HUES6 (cell line): ENCODE measurements around the gene NLRP11.
"Not testable (repeated sequence)": the region's sequence is repeated elsewhere in the genome, so short reads cannot be mapped to it uniquely, and the experiment has no call there.

Source experiments
- H3K27ac ChIP-seq: 2 replicates; pipeline ENCODE4 v1.7.0; 2013; ENCODE audit warnings: low read depth, mild to moderate bottlenecking, low read length, inconsistent platforms
- H3K27me3 ChIP-seq: 2 replicates; pipeline ENCODE4 v1.6.1; 2013; ENCODE audit warnings: low read length; ENCODE audit not compliant: control insufficient read depth, insufficient read depth
- H3K36me3 ChIP-seq: 2 replicates; pipeline ENCODE4 v1.6.1; 2013; ENCODE audit warnings: low read length; ENCODE audit not compliant: control insufficient read depth, insufficient read depth
- H3K4me1 ChIP-seq: 2 replicates; pipeline ENCODE4 v1.6.1; 2013; ENCODE audit warnings: low read length; ENCODE audit not compliant: control insufficient read depth, insufficient read depth
- H3K4me3 ChIP-seq: 2 replicates; pipeline ENCODE4 v1.5.1; 2013; ENCODE audit warnings: low read depth, low read length
- H3K9ac ChIP-seq: one replicate; pipeline ENCODE4 v1.6.1; 2013; ENCODE audit warnings: mild to moderate bottlenecking, low read length
- H3K9me3 ChIP-seq: 2 replicates; pipeline ENCODE4 v1.6.1; 2013; ENCODE audit warnings: low read depth, low read length; ENCODE audit not compliant: control insufficient read depth, insufficient read depth

The NLRP11 gene

DNA sequence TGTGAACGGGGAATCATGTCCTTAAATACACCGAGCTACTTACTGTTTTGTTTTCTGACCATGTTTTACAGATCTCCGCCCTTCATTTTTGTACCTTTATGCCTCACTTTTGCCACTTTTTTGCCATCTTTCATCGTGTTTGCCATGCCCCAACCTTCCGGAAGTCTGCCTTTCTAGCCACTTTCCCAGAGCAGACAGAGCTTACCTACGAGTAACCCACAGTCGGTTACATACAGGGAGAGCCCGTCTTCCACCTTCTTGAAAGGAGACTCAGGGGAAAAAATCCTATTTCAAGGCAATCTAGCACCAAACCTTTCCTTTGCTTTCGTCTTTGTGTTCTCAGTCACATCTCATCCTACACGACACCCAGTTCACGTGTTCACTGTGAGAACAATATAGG lies 36.8 kb downstream of the NLRP11 start:
- H3K4me3 ChIP-seq = no peak overlapping the region
- H3K9ac ChIP-seq = no peak overlapping the region
- H3K36me3 ChIP-seq = no peaks in the 10 kb centered on the region
- peaks cover 40% of the 10 kb centered on the region; the same call in 1 of the 2 replicates for H3K9me3 ChIP-seq
- no peak overlapping the region for H3K27ac ChIP-seq
- peaks cover 5% of the 10 kb centered on the region; the same call in 1 of the 2 replicates for H3K27me3 ChIP-seq
- no peaks in the 10 kb centered on the region for H3K4me1 ChIP-seq

DNA sequence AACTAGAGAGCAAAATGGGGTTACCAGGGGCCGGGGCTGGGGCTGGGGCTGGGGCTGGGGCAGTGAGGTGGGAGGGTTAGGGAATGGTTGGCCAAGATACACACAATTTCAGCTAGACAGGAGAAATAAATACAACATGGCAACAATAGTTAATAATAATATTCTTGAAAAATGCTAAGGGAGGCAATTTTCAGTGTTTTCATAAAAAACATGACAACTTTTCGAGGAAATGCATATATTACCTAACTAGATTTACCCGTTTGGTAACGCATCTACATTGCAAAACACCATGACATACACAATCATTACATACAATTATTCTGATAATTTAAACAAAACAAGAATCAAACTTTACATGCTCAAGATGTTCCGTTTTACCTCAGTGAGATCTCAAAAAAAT lies 50.7 kb downstream of the NLRP11 start:
- Histone ChIP-seq H3K9ac (no peak overlapping the region), H3K36me3 (no peaks in the 10 kb centered on the region), H3K4me1 (no peaks in the 10 kb centered on the region), H3K27ac (no peak overlapping the region), H3K9me3 (peaks cover 43% of the 10 kb centered on the region; the same call in 1 of the 2 replicates), H3K27me3 (peaks cover 45% of the 10 kb centered on the region; the same call in 1 of the 2 replicates), H3K4me3 (no peak overlapping the region)

- Histone ChIP-seq H3K36me3 (no peaks in the 10 kb centered on the region), H3K9me3 (peaks cover 28% of the 10 kb centered on the region; the same call in 1 of the 2 replicates), H3K27me3 (peaks cover 30% of the 10 kb centered on the region; the same call in 1 of the 2 replicates), H3K27ac (no peak overlapping the region), H3K9ac (no peak overlapping the region), H3K4me1 (no peaks in the 10 kb centered on the region), H3K4me3 (no peak overlapping the region)
These were observed 53.5 kb downstream of the NLRP11 start for GRCh38 chr19:55778331-55778730.

DNA sequence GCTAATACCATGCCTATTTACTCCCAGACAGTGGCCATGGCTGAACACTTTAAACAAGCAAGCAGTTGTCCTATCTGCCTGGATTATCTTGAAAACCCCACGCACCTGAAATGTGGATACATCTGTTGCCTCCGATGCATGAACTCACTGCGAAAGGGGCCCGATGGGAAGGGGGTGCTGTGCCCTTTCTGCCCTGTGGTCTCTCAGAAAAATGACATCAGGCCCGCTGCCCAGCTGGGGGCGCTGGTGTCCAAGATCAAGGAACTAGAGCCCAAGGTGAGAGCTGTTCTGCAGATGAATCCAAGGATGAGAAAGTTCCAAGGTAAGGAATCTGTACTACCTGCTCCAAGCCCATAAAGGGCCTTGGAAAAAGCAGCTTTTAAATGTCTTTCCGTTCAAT lies 54.3 kb downstream of the NLRP11 start:
- Histone ChIP-seq H3K9ac (no peak overlapping the region), H3K9me3 (peaks cover 25% of the 10 kb centered on the region; the same call in 1 of the 2 replicates), H3K36me3 (no peaks in the 10 kb centered on the region), H3K4me1 (no peaks in the 10 kb centered on the region), H3K27me3 (peaks cover 26% of the 10 kb centered on the region; the same call in 1 of the 2 replicates), H3K4me3 (no peak overlapping the region), H3K27ac (no peak overlapping the region)

DNA sequence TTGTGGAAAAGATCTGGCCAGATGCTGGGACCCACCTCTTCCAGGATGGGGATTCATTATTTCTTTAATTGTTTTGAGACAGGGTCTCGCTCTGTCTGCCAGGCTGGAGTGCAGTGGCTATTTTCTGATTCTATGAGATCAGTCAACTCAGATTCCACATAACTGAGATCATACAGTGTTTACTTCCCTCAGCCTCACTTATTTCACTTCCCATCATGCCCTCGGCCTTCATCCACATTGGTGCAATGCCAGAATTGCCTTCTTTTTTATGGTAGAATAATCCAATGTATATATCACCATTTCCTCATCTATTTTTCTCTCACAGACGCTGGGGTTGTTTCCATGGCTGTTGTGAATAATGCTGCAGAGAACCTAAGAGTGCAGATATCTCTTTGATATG lies 62.2 kb downstream of the NLRP11 start:
- not testable (repeated sequence) for H3K4me3 ChIP-seq, H3K4me1 ChIP-seq, H3K9ac ChIP-seq, H3K9me3 ChIP-seq, H3K27me3 ChIP-seq, H3K27ac ChIP-seq, H3K36me3 ChIP-seq

- not testable (repeated sequence) for H3K27ac ChIP-seq, H3K36me3 ChIP-seq, H3K9ac ChIP-seq, H3K9me3 ChIP-seq, H3K27me3 ChIP-seq, H3K4me1 ChIP-seq, H3K4me3 ChIP-seq
These were observed 63.0 kb downstream of the NLRP11 start, which contains the start of gene RFPL4AL1 for GRCh38 chr19:55768818-55769217. Gene RFPL4AL1 (plus strand): TSS chr19:55769118. CDS start chr19:55771805, 2,687 bp downstream.

DNA sequence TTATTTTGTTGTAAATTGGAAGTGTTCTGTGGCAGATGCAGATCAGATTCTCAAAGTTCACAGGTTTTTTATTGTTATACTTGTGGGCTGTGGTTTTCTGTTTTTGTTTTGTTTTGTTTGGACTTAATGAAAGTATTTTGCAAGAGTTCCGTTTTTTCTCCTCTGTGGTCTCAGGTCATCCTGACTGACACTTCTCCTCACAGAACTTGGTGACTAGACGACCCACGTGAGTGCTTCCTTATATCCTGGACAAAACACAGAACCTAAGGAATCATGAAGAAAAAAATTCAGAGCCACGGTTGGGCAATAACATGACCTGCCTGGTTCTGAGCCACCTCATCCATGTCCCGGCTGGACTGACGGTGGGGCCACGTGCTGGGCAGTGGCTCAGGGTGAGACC lies 65.3 kb downstream of the NLRP11 start:
- Histone ChIP-seq H3K27me3 (peaks cover 5% of the 10 kb centered on the region; the same call in 1 of the 2 replicates), H3K9ac (no peak overlapping the region), H3K27ac (no peak overlapping the region), H3K36me3 (no peaks in the 10 kb centered on the region), H3K4me3 (no peak overlapping the region), H3K4me1 (no peaks in the 10 kb centered on the region), H3K9me3 (peaks cover 9% of the 10 kb centered on the region; the same call in 1 of the 2 replicates)

DNA sequence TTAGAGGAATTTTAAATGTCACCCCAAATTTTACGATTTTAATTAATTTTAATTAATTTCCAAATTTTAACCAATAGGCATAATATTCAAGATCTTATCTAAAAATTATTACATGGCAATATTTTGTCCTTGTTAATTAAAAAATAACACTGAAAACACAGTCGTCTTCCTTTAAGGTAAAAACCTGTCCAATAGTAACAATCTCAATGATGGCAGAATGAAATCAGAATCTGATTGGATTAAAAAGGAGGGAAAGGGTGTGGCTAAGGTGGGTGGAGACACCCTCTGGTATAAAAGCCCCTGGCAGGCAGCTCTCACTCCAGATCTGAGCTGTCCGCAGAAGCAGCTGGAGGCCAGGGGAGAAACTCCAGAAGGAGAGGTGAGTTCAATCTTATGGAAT lies 73.0 kb downstream of the NLRP11 start, which contains the start of gene RFPL4A:
TSS of gene RFPL4A (plus strand) at position 301 of the 400 bp plus-strand sequence. CDS start 2,704 bp downstream, outside the sequence.
- H3K9me3 ChIP-seq = peaks cover 26% of the 10 kb centered on the region; the same call in 1 of the 2 replicates
- not testable (repeated sequence) for H3K4me3 ChIP-seq, H3K36me3 ChIP-seq, H3K27ac ChIP-seq, H3K4me1 ChIP-seq, H3K9ac ChIP-seq, H3K27me3 ChIP-seq

- not testable (repeated sequence) for H3K9ac ChIP-seq, H3K27ac ChIP-seq, H3K36me3 ChIP-seq, H3K4me1 ChIP-seq, H3K4me3 ChIP-seq
- Histone ChIP-seq H3K9me3 (peaks cover 30% of the 10 kb centered on the region; the same call in 1 of the 2 replicates), H3K27me3 (peaks cover 12% of the 10 kb centered on the region; the same call in 1 of the 2 replicates)
These were observed 75.0 kb downstream of the NLRP11 start for GRCh38 chr19:55756808-55757207.

- Histone ChIP-seq H3K9ac (no peak overlapping the region), H3K9me3 (peaks cover 27% of the 10 kb centered on the region; the same call in 1 of the 2 replicates), H3K36me3 (no peaks in the 10 kb centered on the region), H3K4me3 (no peak overlapping the region), H3K27ac (no peak overlapping the region), H3K4me1 (no peaks in the 10 kb centered on the region), H3K27me3 (peaks cover 12% of the 10 kb centered on the region; the same call in 1 of the 2 replicates)
These were observed 78.4 kb downstream of the NLRP11 start for GRCh38 chr19:55753401-55753800.

GRCh38 chr19:55750715-55751114 lies 81.1 kb downstream of the NLRP11 start:
- no peak overlapping the region for H3K9ac ChIP-seq
- H3K36me3 ChIP-seq = no peaks in the 10 kb centered on the region
- peaks cover 12% of the 10 kb centered on the region; the same call in 1 of the 2 replicates for H3K27me3 ChIP-seq
- H3K4me1 ChIP-seq = no peaks in the 10 kb centered on the region
- H3K27ac ChIP-seq = no peak overlapping the region
- H3K9me3 ChIP-seq = peaks cover 38% of the 10 kb centered on the region; the same call in 1 of the 2 replicates
- no peak overlapping the region for H3K4me3 ChIP-seq
